Measurements from ENCODE around the gene DBNL.

GRCh38 chr7:44048031-44048795 is 3.7 kb downstream of the DBNL start:
- TF ChIP-seq EZH2 (IDR thresholded peaks at IDR 0.05; ENCODE audit: borderline replicate concordance, insufficient read depth, low read depth, low read length, poor library complexity, severe bottlenecking) (no peak), CTCF (IDR thresholded peaks at IDR 0.05) (no peak)
